OCI-LY1 (cell line): ENCODE measurements around the gene EZH2.

ENCODE experiments used
- H2AFZ ChIP-seq: fragments of 200-600 bp; sonication (generic), shearing (Covaris generic); 2 replicates; pipeline ENCODE4 v1.6.0; 2014; ENCODE audit warnings: antibody characterized with exemption, mild to moderate bottlenecking, low read length
- H3F3A ChIP-seq: fragments of 200-600 bp; sonication (generic), shearing (Covaris generic); 2 replicates; pipeline ENCODE4 v1.6.0; 2014; ENCODE audit warnings: mild to moderate bottlenecking, antibody characterized with exemption, low read length, moderate library complexity; ENCODE audit not compliant: insufficient read depth
- H3K27ac ChIP-seq: fragments of 200-600 bp; sonication (generic); 2 replicates; pipeline ENCODE4 v1.5.1; 2014; ENCODE audit warnings: low read length, mixed run types, mild to moderate bottlenecking, low read depth; ENCODE audit not compliant: poor library complexity, severe bottlenecking
- H3K27me3 ChIP-seq: fragments of 200-600 bp; sonication (generic); 2 replicates; pipeline ENCODE4 v1.6.0; 2014; ENCODE audit warnings: antibody characterized with exemption, mild to moderate bottlenecking, low read length, moderate library complexity; ENCODE audit not compliant: insufficient read depth
- H3K36me3 ChIP-seq: fragments of 200-600 bp; sonication (generic); 2 replicates; pipeline ENCODE4 v1.6.1; 2014; ENCODE audit warnings: mild to moderate bottlenecking, antibody characterized with exemption, low read length, moderate library complexity, mixed read lengths; ENCODE audit not compliant: insufficient read depth
- H3K4me1 ChIP-seq: fragments of 200-600 bp; sonication (generic); 2 replicates; pipeline ENCODE4 v1.5.1; 2014; ENCODE audit warnings: mild to moderate bottlenecking, low read length, moderate library complexity; ENCODE audit not compliant: insufficient read depth, severe bottlenecking
- H3K4me2 ChIP-seq: fragments of 200-600 bp; sonication (generic), shearing (Covaris generic); 2 replicates; pipeline ENCODE4 v1.6.1; 2014; ENCODE audit warnings: low read length
- H3K4me3 ChIP-seq: fragments of 200-600 bp; sonication (generic); 2 replicates; pipeline ENCODE4 v1.5.1; 2014; ENCODE audit warnings: low read length, low read depth, mild to moderate bottlenecking, mixed read lengths; ENCODE audit not compliant: poor library complexity, severe bottlenecking
- H3K79me2 ChIP-seq: fragments of 200-600 bp; shearing (Covaris generic); 2 replicates; pipeline ENCODE4 v1.6.1; 2016; ENCODE audit warnings: mixed run types, low read length, mixed read lengths; ENCODE audit not compliant: insufficient read depth
- H3K9ac ChIP-seq: fragments of 200-600 bp; sonication (generic), shearing (Covaris generic); 2 replicates; pipeline ENCODE4 v1.6.1; 2014; ENCODE audit warnings: mild to moderate bottlenecking, low read length, mixed read lengths
- H3K9me2 ChIP-seq: fragments of 200-600 bp; sonication (generic), shearing (Covaris generic); 2 replicates; pipeline ENCODE4 v1.6.1; 2014; ENCODE audit warnings: low read depth, mild to moderate bottlenecking, low read length, mixed read lengths
- H3K9me3 ChIP-seq: fragments of 200-600 bp; shearing (Covaris generic); 2 replicates; pipeline ENCODE4 v1.6.1; 2014; ENCODE audit warnings: low read length, mixed read lengths
- H4K20me1 ChIP-seq: fragments of 200-600 bp; sonication (generic), shearing (Covaris generic); 2 replicates; pipeline ENCODE4 v1.6.0; 2016; ENCODE audit warnings: mild to moderate bottlenecking, low read length; ENCODE audit not compliant: insufficient read depth
- EZH2 ChIP-seq: fragments of 200-600 bp; sonication (generic), shearing (Covaris generic); IDR thresholded peaks from 2 replicates; pipeline ENCODE4 v1.8.0; 2017; ENCODE audit warnings: borderline replicate concordance, mixed run types, mild to moderate bottlenecking, antibody characterized with exemption, low read length, moderate library complexity, mixed read lengths
- TF ChIP-seq, protein P1 (sequence below): fragments of 200-600 bp; sonication (generic), shearing (Covaris generic); IDR thresholded peaks from 2 replicates; pipeline ENCODE4 v1.5.1; 2017; ENCODE audit warnings: mild to moderate bottlenecking, antibody characterized with exemption, low read length, moderate library complexity, mixed read lengths

The EZH2 gene

DNA sequence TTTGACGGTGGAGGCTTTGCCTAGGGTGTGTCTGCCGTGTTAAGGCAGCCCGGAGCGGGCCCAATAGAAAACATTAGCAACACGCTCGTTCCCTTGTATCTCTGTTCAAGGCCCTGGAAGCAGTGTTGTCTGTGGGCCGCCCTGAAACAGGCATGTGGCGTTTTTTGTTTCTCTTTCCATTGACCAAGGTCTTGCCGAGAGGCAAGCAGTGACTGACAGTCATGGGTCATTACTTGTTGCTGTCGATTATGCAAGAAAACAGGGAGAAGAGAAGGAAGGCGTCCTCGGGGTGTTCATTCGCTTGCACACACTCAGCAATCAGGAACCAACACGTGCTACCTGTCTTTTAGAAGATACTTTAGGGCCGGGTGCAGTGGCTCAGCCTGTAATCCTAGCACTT lies 92.5 kb downstream of the EZH2 start:
- H3K36me3 ChIP-seq = peaks cover 91% of the 10 kb centered on the region
- H3K4me1 ChIP-seq = no peaks in the 10 kb centered on the region
- no peak overlapping the region for H3K9ac ChIP-seq
- no peak overlapping the region for H3K27ac ChIP-seq
- no peak overlapping the region for H2AFZ ChIP-seq
- no peaks in the 10 kb centered on the region for H3K9me3 ChIP-seq
- no peaks in the 10 kb centered on the region for H3K79me2 ChIP-seq
- H3K9me2 ChIP-seq = no peaks in the 10 kb centered on the region
- no peaks in the 10 kb centered on the region for H3K27me3 ChIP-seq
- no peak overlapping the region for H3K4me3 ChIP-seq
- no peak overlapping the region for H3K4me2 ChIP-seq
- no peak for TF ChIP-seq EZH2
- TF ChIP-seq, protein P1, sequence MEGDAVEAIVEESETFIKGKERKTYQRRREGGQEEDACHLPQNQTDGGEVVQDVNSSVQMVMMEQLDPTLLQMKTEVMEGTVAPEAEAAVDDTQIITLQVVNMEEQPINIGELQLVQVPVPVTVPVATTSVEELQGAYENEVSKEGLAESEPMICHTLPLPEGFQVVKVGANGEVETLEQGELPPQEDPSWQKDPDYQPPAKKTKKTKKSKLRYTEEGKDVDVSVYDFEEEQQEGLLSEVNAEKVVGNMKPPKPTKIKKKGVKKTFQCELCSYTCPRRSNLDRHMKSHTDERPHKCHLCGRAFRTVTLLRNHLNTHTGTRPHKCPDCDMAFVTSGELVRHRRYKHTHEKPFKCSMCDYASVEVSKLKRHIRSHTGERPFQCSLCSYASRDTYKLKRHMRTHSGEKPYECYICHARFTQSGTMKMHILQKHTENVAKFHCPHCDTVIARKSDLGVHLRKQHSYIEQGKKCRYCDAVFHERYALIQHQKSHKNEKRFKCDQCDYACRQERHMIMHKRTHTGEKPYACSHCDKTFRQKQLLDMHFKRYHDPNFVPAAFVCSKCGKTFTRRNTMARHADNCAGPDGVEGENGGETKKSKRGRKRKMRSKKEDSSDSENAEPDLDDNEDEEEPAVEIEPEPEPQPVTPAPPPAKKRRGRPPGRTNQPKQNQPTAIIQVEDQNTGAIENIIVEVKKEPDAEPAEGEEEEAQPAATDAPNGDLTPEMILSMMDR = no peak
- H3F3A ChIP-seq = no peaks in the 10 kb centered on the region
- H4K20me1 ChIP-seq = no peaks in the 10 kb centered on the region

DNA sequence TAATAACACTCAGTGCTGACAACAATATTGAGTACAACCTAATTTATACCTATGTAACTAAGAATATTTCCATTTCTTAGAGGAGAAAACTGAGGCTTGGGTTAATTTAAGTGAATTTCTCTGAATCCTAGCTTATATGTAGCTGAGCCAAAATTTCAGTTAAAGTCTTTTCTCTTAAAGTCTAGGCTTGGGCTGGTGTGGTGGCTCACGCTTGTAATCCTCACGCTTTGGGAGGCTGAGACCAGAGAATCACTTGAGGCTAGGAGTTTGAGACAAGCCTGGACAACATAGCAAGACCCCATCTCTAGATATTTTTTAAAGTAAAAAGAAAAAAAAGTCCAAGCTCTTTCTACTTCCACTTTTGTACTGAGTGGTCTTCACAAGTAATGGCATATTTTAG lies 93.2 kb downstream of the EZH2 start:
- Histone ChIP-seq H3K27ac (no peak overlapping the region), H3K4me2 (no peak overlapping the region), H3K4me1 (no peaks in the 10 kb centered on the region), H3F3A (no peaks in the 10 kb centered on the region), H3K9me2 (no peaks in the 10 kb centered on the region), H4K20me1 (no peaks in the 10 kb centered on the region), H3K79me2 (no peaks in the 10 kb centered on the region), H3K9me3 (no peaks in the 10 kb centered on the region), H2AFZ (no peak overlapping the region), H3K27me3 (no peaks in the 10 kb centered on the region), H3K36me3 (peaks cover 91% of the 10 kb centered on the region), H3K9ac (no peak overlapping the region), H3K4me3 (no peak overlapping the region)
- no peak for TF ChIP-seq EZH2
- TF ChIP-seq, protein P1 = no peak

- Histone ChIP-seq H3K4me1 (no peaks in the 10 kb centered on the region), H3F3A (no peaks in the 10 kb centered on the region), H3K79me2 (no peaks in the 10 kb centered on the region), H2AFZ (no peak overlapping the region), H3K27ac (no peak overlapping the region), H3K9ac (no peak overlapping the region), H3K36me3 (peaks cover 93% of the 10 kb centered on the region), H3K4me2 (no peak overlapping the region), H4K20me1 (no peaks in the 10 kb centered on the region), H3K9me3 (no peaks in the 10 kb centered on the region), H3K4me3 (no peak overlapping the region), H3K9me2 (no peaks in the 10 kb centered on the region), H3K27me3 (no peaks in the 10 kb centered on the region)
- TF ChIP-seq, protein P1 = no peak
- no peak for TF ChIP-seq EZH2
Measured at GRCh38 chr7:148790131-148790726, 93.9 kb downstream of the EZH2 start.
